DMS79 treated with DMSO at 0.1 percent for 48 hours (cell line): ENCODE measurements around the gene PANK4.

Experiments
- DNase-seq: peaks from one replicate; lab custom pipeline; 2025; lab: John Stamatoyannopoulos, UW

PANK4 gene

GRCh38 chr1:2544875-2545640, 18.7 kb upstream of the PANK4 start:
- no peak for DNase-seq

DNA sequence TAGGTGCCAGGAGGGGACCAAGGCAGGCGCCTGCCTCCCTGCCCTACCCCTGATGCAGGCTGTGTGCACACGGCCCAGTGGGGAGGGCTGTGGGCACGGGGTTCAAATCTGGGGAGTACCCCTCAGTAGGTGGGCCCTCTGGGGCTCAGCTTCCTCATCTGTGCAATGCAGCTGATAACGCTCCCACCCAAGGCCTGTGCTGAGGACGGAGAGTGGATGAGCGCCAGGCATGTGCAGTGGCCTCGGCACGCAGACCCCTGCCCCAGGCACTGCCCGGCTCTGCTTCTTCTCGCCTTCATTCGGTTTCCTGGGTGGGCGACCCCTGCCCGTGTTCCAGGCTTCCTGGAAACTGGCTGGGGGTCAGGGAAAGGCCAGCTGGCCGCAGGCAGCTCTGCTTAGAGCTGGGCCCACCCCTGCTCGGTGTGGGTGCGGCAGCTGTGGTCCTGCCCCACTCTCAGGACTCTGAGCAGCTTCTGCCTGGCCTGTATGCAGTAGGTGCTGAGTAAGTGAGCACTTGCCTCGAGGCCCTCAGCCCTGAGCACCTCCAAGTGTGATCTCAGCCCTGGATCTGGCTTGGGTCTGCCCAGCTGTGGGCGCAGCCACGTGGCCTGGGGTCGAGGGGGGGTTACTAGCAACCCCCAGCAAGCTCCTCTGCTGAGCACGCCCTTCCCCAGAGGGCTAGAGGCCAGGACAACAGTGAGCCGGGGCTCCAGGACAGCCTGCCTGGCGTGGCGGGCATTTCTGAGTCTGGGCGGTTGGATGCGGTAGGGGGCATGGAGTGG, 17.9 kb upstream of the PANK4 start:
- DNase-seq, result no peak

- DNase-seq, result no peak
Observed at GRCh38 chr1:2543543-2544092, 17.2 kb upstream of the PANK4 start.

DNA sequence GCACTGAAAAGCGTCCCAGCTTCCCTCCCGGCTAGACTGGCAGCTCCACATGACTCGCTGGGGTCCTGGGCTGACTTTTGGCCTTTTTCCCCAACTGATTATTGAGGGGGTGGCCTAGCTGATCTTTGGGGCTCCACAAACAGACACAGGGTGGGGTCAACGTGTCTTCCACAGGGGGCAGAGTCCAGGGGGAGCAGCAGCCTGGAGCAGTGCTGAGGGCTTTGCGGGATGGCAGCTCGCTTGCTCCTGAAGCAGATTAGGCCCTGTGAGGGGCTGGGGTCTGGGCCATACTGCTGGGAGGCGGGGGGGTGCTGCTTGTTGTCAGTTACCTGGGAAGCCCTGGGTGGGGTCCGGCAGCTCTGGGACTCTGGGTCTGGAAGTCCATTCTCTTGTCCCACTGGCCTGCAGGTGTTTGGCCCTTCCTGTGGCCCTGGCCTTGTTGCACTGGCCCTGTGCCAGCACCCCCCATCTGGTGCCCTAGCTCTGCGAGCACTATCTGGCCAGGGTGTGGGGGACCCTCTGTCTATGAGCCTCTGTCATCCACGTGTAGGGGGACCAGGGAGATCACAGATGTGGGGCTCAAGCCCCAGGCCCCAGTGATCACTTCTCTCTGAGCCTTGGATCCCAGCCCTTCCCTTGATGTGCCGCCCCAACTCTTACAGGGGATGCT, 16.0 kb upstream of the PANK4 start:
- DNase-seq, result no peak

- no peak for DNase-seq
Observed at GRCh38 chr1:2541619-2542245, 15.3 kb upstream of the PANK4 start.

DNA sequence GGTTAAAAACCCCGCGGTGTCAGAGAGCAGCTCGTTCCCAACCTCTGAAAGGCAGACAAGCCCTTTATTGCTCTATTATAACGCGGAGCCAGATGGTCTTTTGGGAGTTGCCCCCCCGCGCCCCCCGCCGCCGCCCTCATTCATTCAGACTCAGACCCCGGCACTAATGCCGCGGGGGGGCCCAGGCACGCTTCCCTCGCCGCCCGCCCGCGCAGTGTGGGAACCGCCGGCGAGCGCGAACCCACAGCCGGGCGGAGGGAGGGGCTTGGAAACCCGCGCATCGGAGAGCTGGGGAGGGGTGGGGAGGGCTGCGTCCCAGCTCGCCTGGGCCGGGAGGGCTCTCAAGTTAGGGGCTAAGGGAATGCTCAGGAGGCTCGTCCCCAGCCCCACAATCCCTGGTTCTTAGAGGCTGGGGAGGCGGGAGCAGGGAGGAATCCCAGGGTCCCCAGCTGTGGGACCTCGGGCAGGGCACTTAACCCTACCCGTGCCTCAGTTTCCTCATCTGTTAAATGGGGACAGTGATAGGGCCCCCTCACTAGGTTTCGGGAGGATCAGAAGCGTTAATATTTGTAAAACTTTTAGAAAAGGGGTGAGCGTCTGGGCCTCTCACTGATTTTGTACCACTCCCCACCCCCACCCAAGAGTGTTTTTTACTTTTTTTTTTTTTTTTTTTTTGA, 14.6 kb upstream of the PANK4 start:
- no peak for DNase-seq

- DNase-seq, result no peak
Observed at GRCh38 chr1:2539312-2539907, 13.0 kb upstream of the PANK4 start.

- DNase-seq, result no peak
Observed at GRCh38 chr1:2538872-2539271, 12.5 kb upstream of the PANK4 start.

DNA sequence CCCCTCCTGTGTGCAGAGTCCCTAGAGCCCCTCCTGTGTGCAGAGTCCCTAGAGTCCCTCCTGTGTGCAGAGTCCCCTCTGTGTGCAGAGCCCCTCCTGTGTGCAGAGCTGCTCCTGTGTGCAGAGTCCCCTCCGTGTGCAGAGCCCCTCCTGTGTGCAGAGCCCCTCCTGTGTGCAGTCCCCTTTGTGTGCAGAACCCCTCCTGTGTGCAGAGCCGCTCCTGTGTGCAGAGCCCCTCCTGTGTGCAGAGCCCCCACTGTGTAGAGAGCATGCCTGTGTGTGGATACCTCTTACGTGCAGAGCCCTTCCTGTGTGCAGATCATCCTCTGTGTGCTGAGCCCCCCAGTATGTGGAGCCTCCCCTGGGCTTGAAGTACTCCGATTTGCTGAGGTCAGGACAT, 12.0 kb upstream of the PANK4 start:
- DNase-seq, result no peak

DNA sequence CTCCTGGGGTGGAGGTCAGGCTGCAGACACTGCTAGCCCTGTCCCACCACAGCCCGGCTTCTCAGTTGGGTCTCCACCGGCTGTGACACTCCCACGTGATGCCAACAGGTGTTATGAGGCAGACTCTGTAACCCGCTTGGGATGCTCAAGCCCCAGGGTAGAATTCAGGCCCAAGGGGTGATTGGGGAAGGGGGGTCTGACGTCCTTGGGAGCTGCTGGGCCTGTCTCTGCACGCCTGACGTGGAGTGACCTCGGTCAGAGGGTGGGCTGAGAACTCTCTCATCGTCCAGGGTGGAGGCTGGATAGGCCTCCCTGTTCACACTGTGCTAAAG, 11.4 kb upstream of the PANK4 start:
- no peak for DNase-seq

DNA sequence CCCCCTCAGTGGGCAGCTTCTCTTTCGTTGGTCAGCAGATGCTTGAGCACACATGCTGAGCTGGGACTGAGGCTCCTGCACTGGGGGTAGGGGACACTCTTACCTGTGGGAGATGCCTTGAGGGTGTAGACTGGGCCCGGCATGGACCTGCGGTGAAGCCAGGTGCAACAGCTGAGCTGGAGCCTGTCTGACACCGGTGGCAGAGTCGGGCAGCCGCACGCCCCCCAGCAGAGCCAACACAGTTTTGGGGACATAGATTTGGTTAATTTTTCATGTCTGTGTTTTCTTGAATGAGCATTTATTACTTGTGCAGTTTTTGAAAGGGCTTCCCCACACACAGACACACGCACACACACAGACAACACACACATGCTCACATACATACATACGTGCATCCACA, 9.6 kb upstream of the PANK4 start:
- no peak for DNase-seq

- DNase-seq, result no peak
Observed at GRCh38 chr1:2535455-2535854, 9.1 kb upstream of the PANK4 start.

DNA sequence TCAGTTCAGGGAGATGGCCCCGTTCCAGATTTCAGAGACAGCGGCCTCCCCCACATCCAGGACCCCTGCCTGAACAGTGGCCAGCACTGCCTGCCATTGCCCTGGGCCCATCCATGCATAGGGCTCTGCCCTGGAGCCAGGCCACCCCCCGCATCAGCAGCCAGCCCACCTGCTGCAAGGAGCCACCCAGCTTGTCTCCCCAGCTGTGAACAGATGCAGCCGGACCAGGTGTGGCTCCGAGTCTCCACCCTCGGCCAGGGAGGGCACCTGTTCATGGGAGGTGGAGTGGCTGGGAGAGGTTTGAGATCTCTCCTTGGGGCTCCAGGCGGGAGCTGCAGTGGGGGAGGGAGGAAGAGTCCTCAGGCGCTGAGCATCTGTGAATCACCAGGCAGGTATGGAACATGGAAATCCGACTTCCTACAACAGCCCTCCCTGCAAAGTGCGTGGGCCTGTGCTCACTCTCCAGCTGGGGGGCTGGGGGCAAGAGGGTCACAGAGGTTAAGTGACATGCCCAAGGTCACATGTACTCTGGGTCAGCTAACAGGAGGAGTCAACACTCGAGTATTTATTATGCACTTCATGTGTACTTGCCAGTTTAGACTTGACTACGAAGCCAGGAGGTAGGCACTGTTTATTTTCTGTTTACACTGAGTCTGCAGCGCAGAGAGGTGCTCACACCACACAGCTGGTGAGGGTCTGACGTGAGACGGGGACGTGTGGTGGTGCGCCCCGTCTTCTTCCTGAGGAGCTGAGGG, 8.5 kb upstream of the PANK4 start:
- peak; percentile 96 for DNase-seq

- no peak for DNase-seq
Observed at GRCh38 chr1:2534315-2534686, 7.9 kb upstream of the PANK4 start.

DNA sequence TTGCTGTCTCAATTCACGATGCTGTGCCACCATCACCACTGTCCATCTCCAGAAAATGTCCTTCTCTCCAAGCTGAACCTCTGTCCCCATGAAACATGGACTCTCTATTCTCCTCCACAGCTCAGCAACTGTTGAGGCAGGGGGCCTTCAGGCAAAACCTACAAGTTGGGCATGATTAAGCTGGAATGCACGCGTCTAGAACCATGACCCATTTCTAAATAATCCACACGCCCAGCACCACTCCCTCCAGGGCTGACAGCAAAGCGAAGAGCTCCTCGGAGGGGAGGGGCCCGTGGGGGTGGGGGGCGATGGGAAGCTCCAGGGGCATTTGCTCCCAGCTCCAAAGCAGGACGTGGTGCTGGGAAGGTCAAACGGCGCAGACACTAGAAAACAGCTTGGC, 7.0 kb upstream of the PANK4 start:
- no peak for DNase-seq

GRCh38 chr1:2532485-2533160, 6.2 kb upstream of the PANK4 start:
- DNase-seq, result no peak

- peak; percentile 86 for DNase-seq
Observed at GRCh38 chr1:2530513-2531361, 4.3 kb upstream of the PANK4 start.

- DNase-seq, result peak; percentile 73
Observed at GRCh38 chr1:2529784-2530512, 3.6 kb upstream of the PANK4 start, which contains the start of gene HES5. TSS of gene HES5 (minus strand) at chr1:2530263. CDS start at chr1:2530164, 99 bp downstream.
